H1 (cell line): ENCODE results near the gene SLC25A26. TPM values are rescaled to one million over a fixed set of nuclear protein-coding genes. Genes with fewer than 3 reads are reported as not detected.

ENCODE experiments used
- ATF3 ChIP-seq: IDR thresholded peaks from 2 replicates; pipeline ENCODE4 v1.6.1; 2011; ENCODE audit warnings: low read depth, mild to moderate bottlenecking, low read length; ENCODE audit not compliant: insufficient read depth
- CHD1 ChIP-seq: IDR thresholded peaks from 2 replicates; pipeline ENCODE4 v1.6.1; 2012; ENCODE audit warnings: low read depth, low read length, improper control_type of control experiment
- NANOG ChIP-seq: IDR thresholded peaks from 2 replicates; pipeline ENCODE4 v1.6.1; 2011; ENCODE audit warnings: low read length, low read depth, mild to moderate bottlenecking, inconsistent platforms; ENCODE audit not compliant: insufficient read depth, poor library complexity, severe bottlenecking
- PHF8 ChIP-seq: fragments of 200-600 bp; sonication (generic); conservative IDR thresholded peaks from 2 replicates; pipeline ENCODE4 v1.7.1; 2012; ENCODE audit warnings: low read depth, mild to moderate bottlenecking, inconsistent platforms, low read length, moderate library complexity
- SIRT6 ChIP-seq: IDR thresholded peaks from one replicate; pipeline ENCODE4 v1.7.1; 2012; ENCODE audit warnings: low read length, inconsistent platforms
- TCF12 ChIP-seq: IDR thresholded peaks from 2 replicates; pipeline ENCODE4 v1.6.1; 2011; ENCODE audit warnings: low read depth, mild to moderate bottlenecking, low read length
- polyA plus RNA-seq, 7 experiments: library from polyadenylated mRNA; depleted of rRNA in 3 of 7; stranded (reverse) in 5 of 7; unstranded in 2 of 7; fragments of >200 nt in 5 of 7; fragments of 200-250 nt in 2 of 7; gene quantifications; 1 replicate in 5 of 7; 2 replicates in 1 of 7; 4 replicates in 1 of 7; pipeline versions ENCODE4 v1.2.1 to v1.2.3, GENCODE V29; 2011 to 2013; ENCODE audit warnings: missing spikeins in 2 of 7, mixed read lengths in 2 of 7
- total RNA-seq: library from RNA; stranded (reverse); fragmentation: NEBNext Ultra II Directional; extraction: Animal tissue kit (Norgen Biotek cat#: 25700); gene quantifications from 2 replicates; pipeline ENCODE4 v1.2.1, GENCODE V29; 2021
- TF ChIP-seq, protein P1 (sequence below): fragments of 300-600 bp; sonication (generic); IDR thresholded peaks from 2 replicates; pipeline ENCODE4 v1.7.1; 2012; ENCODE audit warnings: low read length, moderate library complexity, mild to moderate bottlenecking, inconsistent platforms; ENCODE audit not compliant: insufficient replicate concordance
- TF ChIP-seq, protein P2 (sequence below): IDR thresholded peaks from 2 replicates; pipeline ENCODE4 v1.6.1; 2012; ENCODE audit warnings: low read length, inconsistent platforms

SLC25A26 gene
- total and polyA plus RNA-seq, 2 of the 8 experiments (the other 6 are each of a cell fraction or from before 2014, with no cell fraction given) = 30.0 to 37.0 TPM

- TF ChIP-seq, protein P1, sequence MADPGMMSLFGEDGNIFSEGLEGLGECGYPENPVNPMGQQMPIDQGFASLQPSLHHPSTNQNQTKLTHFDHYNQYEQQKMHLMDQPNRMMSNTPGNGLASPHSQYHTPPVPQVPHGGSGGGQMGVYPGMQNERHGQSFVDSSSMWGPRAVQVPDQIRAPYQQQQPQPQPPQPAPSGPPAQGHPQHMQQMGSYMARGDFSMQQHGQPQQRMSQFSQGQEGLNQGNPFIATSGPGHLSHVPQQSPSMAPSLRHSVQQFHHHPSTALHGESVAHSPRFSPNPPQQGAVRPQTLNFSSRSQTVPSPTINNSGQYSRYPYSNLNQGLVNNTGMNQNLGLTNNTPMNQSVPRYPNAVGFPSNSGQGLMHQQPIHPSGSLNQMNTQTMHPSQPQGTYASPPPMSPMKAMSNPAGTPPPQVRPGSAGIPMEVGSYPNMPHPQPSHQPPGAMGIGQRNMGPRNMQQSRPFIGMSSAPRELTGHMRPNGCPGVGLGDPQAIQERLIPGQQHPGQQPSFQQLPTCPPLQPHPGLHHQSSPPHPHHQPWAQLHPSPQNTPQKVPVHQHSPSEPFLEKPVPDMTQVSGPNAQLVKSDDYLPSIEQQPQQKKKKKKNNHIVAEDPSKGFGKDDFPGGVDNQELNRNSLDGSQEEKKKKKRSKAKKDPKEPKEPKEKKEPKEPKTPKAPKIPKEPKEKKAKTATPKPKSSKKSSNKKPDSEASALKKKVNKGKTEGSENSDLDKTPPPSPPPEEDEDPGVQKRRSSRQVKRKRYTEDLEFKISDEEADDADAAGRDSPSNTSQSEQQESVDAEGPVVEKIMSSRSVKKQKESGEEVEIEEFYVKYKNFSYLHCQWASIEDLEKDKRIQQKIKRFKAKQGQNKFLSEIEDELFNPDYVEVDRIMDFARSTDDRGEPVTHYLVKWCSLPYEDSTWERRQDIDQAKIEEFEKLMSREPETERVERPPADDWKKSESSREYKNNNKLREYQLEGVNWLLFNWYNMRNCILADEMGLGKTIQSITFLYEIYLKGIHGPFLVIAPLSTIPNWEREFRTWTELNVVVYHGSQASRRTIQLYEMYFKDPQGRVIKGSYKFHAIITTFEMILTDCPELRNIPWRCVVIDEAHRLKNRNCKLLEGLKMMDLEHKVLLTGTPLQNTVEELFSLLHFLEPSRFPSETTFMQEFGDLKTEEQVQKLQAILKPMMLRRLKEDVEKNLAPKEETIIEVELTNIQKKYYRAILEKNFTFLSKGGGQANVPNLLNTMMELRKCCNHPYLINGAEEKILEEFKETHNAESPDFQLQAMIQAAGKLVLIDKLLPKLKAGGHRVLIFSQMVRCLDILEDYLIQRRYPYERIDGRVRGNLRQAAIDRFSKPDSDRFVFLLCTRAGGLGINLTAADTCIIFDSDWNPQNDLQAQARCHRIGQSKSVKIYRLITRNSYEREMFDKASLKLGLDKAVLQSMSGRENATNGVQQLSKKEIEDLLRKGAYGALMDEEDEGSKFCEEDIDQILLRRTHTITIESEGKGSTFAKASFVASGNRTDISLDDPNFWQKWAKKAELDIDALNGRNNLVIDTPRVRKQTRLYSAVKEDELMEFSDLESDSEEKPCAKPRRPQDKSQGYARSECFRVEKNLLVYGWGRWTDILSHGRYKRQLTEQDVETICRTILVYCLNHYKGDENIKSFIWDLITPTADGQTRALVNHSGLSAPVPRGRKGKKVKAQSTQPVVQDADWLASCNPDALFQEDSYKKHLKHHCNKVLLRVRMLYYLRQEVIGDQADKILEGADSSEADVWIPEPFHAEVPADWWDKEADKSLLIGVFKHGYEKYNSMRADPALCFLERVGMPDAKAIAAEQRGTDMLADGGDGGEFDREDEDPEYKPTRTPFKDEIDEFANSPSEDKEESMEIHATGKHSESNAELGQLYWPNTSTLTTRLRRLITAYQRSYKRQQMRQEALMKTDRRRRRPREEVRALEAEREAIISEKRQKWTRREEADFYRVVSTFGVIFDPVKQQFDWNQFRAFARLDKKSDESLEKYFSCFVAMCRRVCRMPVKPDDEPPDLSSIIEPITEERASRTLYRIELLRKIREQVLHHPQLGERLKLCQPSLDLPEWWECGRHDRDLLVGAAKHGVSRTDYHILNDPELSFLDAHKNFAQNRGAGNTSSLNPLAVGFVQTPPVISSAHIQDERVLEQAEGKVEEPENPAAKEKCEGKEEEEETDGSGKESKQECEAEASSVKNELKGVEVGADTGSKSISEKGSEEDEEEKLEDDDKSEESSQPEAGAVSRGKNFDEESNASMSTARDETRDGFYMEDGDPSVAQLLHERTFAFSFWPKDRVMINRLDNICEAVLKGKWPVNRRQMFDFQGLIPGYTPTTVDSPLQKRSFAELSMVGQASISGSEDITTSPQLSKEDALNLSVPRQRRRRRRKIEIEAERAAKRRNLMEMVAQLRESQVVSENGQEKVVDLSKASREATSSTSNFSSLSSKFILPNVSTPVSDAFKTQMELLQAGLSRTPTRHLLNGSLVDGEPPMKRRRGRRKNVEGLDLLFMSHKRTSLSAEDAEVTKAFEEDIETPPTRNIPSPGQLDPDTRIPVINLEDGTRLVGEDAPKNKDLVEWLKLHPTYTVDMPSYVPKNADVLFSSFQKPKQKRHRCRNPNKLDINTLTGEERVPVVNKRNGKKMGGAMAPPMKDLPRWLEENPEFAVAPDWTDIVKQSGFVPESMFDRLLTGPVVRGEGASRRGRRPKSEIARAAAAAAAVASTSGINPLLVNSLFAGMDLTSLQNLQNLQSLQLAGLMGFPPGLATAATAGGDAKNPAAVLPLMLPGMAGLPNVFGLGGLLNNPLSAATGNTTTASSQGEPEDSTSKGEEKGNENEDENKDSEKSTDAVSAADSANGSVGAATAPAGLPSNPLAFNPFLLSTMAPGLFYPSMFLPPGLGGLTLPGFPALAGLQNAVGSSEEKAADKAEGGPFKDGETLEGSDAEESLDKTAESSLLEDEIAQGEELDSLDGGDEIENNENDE = no peak
- TF ChIP-seq SIRT6 (no peak), PHF8 (no peak), CHD1 (no peak), TCF12 (no peak), NANOG (no peak), ATF3 (no peak)
- TF ChIP-seq, protein P2, sequence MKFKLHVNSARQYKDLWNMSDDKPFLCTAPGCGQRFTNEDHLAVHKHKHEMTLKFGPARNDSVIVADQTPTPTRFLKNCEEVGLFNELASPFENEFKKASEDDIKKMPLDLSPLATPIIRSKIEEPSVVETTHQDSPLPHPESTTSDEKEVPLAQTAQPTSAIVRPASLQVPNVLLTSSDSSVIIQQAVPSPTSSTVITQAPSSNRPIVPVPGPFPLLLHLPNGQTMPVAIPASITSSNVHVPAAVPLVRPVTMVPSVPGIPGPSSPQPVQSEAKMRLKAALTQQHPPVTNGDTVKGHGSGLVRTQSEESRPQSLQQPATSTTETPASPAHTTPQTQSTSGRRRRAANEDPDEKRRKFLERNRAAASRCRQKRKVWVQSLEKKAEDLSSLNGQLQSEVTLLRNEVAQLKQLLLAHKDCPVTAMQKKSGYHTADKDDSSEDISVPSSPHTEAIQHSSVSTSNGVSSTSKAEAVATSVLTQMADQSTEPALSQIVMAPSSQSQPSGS = no peak
Measured at GRCh38 chr3:66399529-66400232, 178.9 kb downstream of the SLC25A26 start (continued).
